Esophagus mucosa (tissue), 1 donor: ENCODE data around the gene FLOT1. TPM values are rescaled to one million over a fixed set of nuclear protein-coding genes. Genes with fewer than 3 reads are reported as not detected.
"Not testable (repeated sequence)": the region's sequence is repeated elsewhere in the genome, so short reads cannot be mapped to it uniquely, and the experiment has no call there.

Experiments
- ATAC-seq: fragments of 200-7000 bp; cut with Tn5 transposase; one replicate; pipeline ENCODE4 v1.9.1; 2020
- total RNA-seq: library from RNA; stranded (reverse); gene quantifications from one replicate; pipeline ENCODE4 v1.2.4, GENCODE V29; 2023
- donor health status: DM: yes; HTN: yes; CAD: no.

Gene FLOT1
- total RNA-seq, 1 donor from 2014 or later, result 75.0 TPM

DNA sequence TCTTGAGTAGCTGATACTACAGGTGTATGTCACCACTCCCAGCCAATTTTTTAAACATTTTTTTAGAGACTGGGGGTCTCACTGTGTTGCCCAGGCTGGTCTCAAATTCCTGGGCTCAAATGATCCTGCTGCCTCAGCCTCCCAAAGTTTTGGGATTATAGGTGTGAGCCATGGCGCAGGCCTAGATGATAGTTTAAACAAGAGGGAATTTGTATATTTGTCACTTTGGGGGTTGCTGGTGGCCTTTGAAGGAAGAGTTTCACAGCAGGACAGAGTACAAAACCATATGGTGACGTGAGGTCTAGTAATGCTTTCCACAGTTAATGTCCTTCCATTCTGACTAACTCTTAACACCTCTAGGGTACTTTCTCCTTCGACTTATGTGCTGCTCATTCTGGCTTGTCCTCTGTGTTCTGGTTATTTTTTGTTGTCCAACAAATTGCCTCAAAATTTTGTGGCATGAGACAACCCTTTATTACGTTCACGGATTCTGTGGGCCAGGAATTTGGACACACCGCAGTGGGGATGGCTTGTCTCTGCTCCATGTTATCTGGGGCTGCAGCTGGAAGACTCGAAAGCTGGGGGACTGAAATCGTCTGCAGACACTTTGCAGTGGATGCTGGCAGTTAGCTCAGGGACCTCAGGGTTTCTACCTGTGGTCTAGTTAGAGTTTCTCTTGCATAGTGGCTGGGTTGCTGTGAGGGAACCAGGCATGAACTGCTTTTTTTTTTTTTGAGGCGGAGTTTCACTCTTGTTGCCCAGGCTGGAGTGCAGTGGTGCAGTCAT lies 24.9 kb upstream of the FLOT1 start:
- ATAC-seq, result no peak

DNA sequence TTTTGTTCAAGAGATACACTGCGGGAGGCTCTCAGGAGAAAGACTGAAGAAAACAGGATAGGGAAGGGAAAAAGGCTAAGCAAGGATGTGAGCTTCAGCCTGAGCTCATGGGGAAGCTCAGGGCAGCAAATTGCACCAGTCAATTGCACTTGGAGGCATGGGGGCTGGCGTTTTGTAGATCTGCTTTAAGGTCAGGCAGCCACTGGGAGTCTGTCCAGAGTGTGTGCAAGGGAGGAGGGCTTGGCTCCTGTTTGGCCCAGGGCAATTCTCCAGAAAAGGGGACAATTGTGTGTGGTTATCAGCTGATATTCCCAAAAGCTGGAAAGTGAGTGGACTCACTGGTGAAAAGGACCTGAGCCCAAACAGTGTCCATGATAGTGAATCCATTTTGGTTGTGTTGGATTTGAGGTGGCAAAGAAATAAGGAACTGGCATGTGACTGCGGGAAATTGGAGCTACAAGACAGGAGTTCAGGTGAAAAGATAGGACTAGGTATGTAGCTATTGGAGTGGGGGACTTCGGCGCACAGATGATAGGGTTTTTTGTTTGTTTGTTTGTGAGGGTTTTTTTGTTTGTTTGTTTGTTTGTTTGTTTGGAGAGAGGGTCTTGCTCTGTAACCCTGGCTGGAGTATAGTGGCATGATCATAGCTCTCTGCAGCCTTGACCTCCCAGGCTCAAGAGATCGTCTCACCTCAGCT lies 24.1 kb upstream of the FLOT1 start:
- ATAC-seq, result no peak

DNA sequence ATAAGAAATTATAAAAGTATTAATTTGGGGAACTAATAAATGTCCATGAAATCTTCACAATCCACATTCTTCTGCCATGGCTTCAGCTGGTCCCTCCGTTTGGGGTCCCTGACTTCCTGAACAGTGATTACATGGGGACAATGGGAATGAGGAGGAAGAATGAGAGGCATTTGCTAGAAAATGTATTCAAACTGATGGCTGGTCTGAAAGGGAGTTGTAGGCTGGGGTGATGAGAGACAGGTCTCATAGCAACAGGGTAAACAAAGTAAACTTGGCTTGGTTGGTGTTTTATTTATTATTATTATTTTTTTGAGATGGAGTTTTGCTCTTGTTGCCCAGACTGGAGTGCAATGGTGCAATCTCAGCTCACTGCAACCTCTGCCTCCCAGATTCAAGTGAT lies 23.0 kb upstream of the FLOT1 start:
- not testable (repeated sequence) for ATAC-seq

DNA sequence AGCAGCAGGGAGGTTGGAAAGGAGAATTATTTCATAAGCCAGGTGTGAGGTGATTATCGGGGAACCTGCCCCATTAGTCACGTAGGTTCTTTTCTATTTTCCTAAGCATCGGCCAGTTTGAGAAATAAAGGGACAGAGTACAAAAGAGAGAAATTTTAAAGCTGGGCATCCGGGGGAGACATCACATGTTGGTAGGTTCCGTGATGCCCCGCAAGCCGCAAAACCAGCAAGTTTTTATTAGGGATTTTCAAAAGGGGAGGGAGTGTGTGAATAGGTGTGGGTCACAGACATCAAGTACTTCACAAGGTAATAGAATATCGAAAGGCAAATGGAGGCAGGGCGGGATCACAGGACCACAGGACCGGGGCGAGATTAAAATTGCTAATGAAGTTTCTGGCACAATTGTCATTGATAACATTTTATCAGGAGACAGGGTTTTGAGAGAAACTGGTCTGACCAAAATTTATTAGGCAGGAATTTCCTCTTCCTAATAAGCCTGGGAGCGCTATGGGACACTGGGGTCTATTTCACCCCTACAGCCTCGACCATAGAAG lies 22.1 kb upstream of the FLOT1 start:
- ATAC-seq, result not testable (repeated sequence)

DNA sequence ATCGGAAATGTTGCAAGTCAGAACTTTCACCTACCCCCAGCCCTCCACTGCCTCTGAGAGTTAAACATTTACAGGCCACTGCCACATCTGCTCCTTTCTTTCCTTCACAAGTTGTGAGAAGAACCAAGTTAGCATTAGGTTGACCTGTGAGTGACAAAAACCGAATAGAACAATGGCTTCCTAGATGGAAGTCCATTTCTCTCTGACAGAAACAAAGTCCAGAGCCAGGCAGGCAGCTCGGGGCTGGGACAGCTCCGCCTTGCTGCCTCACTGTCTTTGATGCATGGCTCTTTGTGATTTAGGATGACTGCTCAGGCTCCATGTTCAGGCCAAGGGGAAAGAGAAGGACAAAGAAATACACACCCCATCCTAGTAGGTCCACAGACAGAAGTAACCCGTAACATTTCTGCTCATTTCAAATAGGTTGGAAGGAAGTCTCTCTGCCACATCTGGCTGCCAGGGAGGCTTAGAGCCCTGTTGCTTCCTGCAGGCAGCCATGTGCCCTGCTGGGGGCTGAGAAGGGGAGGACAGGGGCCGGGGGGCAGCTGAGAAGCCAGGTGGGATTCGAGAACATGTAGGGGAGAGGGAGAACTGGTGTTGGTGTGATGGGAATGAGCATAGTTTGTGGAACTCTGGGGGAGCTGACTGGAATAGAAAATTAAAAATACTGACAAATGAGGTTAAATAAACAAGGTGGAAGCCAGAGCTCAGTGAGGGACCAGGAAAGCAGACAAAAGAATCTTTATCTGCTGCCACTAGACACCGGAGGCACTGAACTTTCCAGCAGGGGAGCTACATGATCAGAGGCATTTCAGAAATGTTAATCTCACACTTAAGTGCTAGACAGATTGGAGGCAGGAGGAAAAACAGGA lies 21.4 kb upstream of the FLOT1 start:
- ATAC-seq, result peak; percentile 48

DNA sequence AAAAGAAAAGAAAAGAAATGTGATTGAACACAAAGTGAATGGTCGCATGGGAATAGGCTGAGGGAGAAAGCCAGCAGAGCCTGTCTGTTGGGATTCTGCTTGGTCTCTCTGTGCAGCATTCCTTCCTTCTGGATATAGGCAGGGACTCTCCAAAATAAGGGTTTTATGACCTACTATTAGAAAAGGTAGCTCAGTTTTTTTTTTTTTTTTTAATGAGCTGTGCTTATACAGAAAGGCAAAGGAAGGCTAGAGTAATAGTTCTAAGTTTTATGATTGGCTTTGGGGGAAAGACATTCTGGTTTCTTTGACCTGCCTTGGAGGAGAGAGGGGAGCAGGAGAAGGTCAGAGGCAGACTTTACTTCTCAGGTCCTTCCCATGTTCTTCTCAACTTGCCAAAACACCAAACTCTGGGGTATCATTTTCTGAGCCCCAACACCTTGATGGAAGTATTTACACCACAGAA lies 20.7 kb upstream of the FLOT1 start:
- no peak for ATAC-seq

DNA sequence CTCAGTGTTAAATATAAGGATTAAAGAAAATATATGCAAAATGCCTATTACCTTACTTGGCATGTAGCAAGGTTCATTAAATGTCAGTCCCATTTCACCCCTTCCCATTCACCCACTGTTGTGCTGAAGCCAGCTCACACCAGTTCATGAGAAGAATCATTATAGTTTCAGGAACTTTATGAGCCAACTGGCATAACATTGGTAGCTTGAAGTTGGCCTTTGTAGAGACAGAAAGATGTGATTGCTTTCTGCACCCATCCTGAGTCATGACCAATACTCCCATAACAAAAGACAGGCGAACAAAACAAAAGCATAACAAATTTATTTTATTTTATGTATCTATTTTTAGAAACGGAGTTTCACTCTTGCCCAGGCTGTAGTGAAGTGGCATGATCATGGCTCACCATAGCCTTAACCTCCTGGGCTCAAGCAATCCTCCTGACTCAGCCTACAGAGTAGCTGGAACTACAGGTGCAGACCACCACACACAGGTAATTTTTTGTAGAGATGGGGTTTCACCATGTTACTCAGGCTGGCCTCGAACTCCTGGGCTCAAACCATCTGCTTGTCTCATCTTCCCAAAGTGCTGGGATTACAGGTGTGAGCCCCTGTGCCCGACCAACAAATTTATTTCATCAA lies 19.4 kb upstream of the FLOT1 start:
- ATAC-seq, result peak; percentile 25

DNA sequence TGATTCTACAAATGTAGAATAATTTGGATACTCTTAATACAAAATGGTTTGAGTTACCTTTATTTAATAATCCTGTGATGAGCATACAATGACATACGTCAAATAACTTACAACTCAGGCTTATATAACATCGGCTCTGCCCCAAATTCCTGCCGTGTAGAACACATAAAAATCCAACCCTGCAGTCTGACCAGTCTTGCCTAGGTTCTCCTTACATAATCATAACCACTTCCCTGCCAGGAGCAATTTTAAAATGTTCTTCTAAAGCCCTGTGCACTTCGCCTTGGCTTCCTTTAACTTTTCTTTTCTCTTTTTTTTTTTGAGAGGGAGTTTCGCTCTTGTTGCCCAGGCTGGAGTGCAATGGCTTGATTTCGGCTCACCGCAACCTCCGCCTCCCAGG lies 18.1 kb upstream of the FLOT1 start:
- peak; percentile 62 for ATAC-seq

DNA sequence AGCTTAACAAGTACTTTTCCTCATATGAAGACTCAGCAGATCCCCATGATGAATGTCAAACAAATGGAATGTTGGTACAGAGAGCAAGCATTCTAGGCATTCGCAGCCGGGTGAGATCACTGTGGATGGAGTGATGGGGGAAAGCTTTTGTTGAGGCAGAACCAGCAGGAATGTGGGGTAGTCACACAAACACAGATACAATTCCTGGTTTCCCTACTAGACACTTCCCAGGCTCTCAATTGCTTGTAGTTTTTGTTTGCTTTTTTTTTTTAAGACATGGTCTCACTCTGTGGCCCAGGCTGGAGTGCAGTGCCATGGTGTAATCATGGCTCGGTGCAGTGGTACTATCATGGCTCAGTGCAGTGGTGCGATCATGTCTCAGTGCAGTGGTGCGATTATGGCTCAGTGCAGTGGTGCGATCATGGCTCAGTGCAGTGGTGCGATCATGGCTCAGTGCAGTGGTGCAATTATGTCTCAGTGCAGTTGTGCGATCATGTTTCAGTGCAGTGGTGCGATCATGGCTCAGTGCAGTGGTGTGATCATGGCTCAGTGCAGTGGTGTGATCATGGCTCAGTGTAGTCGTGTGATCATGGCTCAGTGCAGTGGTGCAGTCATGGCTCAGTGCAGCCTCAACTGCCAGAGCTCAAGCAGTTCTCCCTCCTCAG lies 17.2 kb upstream of the FLOT1 start:
- ATAC-seq, result no peak

DNA sequence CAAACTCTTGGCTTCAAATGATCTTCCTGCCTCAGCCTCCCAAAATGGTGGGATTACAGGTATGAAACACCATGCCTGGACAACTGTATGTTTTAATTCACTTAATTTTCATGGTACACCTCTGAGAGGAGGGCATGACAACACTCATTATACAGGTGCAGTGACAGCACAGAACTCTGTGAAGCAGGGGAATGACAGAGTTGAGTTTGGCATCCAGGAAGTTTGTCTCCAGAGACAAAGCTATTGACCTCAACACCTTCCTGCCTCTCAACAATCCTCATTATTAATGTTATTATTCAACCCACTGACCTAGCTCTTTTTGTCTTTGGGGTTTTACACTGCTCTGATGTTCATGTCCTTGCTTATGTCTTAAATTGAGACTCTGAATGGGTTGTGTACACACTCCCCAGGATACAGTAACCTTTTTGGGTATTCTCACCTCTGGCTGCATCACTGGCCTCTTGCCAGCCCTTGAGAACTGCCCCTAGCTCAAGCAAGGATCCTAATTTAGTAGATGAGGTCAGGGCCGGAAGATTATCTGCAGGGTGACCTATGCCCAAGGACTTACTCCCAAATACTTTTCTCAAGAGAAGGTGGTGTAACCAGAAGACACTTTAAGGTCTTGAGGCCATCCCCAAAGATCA lies 14.9 kb upstream of the FLOT1 start:
- ATAC-seq, result no peak

DNA sequence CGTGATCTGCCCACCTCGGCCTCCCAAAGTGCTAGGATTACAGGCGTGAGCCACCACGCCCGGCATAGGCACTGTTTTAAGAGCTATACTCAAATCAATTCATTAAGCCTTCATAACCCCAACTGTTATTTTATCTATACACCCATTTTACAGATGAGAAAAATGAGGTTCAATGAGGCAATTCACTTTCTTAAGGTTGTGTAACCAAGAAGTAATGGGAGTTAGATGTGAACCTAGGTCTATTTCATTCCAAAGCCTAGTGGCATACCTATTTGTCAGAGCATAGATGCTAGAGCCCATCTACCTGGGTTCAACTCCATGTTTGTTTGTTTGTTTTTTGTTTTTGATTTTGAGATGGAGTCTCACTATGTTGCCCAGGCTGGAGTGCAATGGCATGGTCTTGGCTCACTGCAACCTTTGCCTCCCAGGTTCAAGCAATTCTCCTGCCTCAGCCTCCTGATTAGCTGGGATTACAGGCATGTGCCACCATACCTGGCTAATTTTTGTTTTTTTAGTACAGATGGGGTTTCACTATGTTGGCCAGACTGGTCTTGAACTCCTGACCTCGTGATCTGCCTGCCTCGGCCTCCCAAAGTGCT lies 14.0 kb upstream of the FLOT1 start:
- not testable (repeated sequence) for ATAC-seq

DNA sequence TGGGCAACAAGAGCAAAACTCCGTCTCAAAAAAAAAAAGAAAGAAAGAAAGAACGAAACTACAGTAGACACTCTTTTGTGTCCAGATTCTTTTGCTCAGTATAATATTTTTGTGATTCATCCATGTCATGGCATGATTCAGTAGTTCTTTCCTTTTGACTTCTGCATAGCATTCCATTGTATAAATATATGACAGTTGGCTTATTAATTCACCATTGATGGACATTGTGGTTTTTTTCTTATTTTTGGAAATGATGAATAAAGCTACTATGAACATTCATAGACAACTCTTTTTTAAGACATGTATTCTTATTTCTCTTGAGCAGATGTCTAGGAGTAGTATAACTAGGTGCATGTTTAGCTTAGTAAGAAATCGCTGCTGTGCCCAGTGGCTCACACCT lies 12.1 kb upstream of the FLOT1 start:
- no peak for ATAC-seq

DNA sequence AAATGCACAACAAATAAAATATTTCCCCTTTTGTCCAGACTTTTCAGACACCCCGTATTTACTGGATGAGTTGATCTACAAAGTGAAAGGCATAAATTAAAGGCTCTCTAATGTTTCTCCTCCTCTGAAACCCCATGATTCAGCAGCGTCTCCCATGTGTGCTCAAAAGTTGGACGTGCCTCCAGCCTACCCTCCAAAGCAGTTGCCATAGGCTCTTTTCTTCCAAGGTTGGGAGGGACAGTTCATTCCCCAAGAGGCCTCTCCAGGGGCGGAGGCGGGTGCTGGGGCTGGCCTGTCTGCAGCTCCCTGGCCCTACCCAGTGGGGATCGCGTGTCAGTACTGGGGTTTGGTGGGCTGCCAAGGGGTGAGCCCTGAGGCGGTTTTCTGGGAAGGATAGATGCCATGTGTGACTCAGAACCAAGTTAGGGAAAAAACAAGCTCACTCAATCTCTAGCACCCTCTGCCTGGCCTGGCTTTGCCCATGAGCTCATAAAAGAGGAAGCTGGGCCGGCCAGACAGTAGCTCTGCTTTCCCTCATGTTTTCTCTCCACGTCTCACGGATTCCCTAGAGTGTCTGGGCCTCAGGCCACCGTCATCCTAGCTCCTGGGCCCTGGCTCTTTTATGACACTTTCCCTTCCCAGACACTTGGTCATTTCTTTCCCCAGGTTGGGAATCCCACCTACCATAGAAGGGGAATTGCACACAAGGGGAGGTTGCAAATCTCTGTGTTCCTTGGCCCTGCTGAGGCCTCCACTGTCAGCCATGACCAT lies 9.9 kb upstream of the FLOT1 start:
- peak; percentile 90 for ATAC-seq

DNA sequence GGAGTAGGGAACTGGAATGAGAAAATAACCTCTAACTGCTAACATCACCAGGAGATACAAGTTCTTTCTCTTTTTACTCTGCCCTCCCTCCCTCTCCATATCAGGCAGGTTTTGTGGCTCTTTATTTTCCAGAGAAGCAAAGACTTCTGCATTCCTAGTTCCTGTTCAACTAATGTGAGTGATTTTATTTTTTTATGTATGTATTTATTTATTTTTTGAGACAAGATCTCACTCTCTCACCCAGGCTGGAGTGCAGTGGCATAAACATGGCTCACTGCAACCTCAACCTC lies 7.8 kb upstream of the FLOT1 start:
- ATAC-seq, result no peak

DNA sequence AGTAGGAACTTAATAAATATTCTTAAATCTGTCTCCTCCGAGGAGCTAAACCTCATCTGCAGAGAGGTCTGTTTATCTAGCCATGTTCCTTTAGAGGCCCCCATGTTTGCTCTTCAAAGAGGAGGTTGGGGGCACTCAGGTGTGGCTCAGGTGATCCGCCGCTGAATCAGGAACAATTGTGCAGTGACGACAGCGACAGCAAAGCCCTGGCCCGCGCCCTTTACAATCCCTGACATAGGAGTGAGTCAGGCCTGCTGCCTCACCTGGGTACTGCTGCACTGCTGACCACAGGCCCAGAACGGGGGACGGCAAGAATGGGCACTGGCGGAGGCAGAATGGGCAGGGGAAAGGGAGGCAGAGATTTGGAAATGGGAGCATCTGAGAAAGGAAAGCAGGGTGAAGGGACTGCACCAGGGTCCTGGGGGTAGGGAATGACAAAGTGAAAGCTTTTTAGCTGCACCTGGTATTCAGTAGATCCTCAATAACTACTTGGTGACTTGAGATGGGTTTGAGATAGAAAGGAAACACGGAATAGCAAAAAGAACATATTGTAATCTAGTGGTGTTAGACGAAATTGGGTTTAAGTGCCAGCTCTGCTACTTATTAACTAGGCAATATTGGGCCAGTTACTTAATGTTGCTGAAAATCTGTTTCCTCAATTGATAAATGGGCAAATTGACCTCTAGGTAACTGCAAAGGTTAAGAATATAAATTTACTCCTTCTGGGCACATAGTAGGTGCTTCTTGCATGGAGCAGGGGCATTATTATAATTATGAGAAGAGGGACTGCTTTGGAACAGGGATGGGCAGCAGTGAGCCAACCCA lies 7.3 kb upstream of the FLOT1 start:
- peak; percentile 68 for ATAC-seq

DNA sequence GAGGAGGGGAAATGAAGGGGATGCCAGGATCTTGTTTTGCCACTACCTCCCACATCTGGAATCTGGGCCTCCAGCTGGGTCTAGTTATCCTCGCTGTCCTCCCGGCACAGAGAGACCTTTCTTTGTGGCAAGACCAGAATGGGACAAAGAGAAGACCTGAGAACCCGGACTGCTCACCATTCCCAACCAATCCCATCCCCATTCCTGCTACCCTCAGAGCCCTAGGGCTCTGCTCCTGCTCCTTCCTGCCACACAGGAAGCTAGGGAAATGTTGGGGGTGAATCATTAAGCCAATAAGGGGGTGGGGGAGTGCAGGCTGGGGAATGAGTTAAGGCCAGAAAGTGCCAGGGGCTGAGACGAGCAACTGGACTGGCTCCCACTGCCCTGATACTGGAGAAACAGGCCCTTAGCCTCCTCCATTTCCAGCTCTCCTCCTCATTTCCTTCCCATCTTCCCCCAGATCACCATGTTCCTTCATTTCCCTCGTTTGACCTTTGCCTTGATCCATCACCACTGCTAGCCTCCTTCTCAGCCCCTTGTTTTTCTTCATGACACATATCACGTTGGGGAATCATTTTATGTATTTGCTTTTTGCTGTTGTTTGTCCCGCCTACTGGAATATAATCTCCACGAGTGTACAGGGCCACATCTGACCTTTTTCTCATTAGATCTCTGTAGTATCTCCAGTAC lies 6.5 kb upstream of the FLOT1 start:
- no peak for ATAC-seq

DNA sequence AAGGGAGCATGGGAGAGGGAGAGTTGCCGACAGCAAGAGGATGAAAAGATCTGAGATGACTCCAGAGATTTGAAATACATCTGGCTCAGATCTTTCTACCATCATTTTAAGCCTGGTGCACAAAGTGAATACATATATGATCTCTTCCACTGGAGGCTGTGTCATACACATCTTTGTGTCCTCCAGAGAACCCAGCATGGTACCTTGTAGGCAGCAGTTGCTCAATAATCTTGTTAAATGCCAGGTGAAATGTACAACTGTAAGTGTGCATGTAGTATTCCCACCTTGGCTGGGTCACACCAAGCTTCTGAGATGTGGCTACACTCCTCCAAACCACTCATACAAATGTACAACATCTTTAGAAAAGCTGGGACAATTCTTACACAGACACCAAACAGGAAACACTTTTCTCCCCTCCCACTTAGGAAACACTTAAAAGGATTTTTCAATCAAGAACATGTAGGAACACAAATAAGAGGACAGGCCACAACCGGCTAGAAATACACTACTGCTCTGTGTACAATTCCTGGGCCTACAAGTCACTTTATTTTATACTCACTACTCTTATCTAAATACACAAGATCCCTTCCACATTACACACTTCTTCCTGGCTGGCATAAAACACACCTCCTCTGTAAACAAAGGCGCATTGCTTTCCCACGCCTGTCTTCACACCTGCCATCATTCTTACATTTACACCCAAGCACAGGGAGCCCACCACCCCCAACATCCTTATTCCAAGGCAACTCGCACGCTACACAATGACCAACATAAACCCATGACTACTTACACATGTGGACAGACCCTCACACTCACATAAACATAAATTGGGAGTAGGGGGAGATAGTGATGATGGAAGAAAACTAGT lies 5.6 kb upstream of the FLOT1 start:
- ATAC-seq, result peak; percentile 26

DNA sequence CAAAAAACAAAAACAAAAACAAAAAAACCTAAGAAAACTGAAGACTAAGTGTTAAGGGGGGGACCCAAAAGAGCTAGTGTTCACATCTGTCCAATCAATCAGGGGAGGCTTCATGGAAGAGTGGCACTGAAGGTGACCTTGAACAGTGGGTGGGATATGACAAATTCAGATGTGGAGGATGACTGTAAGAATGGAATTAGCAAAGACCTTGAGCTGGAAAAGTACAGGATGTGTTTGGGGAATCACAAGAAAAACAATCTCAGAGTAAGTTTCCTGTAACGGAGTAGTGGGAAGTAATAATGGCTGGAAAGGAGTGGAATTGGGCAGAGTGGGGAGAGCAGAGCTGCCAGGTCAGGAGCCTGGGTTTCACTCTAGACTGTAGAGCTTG lies 4.8 kb upstream of the FLOT1 start:
- no peak for ATAC-seq
